ENCODE data around the gene WRAP73.
"Not testable (repeated sequence)": the region's sequence is repeated elsewhere in the genome, so short reads cannot be mapped to it uniquely, and the experiment has no call there.

WRAP73 gene

DNA sequence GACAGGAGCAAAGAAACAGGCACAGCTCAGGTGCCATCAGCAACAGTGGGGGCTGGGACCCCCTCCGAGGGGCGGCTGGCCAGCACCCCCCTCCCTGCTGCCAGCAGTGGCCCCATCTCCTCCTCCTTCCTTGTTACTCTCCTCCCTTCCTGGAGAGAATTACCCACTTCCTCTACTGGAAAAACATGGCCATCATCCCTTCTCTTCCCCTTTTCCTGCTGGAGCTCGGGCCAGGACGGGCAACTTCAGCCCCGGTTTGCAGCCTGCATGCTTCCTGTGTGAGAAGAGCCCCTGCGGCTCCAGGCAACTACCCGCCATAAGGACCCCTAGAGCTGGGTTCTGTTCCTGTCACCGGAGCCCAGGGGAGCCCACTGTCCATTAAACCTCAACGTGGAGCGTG, 56.2 kb downstream of the WRAP73 start:
- no peak for DNase-seq

DNA sequence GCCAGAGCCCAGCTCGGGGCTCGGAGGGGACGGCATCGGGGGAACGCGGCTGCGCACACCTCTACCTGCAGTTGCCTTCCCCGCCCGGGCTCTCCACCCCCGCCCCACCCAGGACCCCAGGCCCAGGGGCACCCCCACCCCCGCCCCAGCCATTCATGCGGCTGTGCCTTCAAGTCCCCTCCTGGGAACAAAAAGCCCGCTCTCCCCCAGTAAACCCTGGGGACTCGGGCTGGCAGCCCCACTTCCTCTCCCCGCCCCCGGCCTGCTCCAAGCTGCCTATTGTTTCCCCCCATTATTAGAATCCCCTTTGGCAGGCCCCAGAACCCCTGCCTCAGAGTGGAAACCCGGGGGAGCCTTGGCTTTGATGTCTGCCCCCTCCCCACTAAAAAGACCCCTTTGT, 56.6 kb downstream of the WRAP73 start:
- no peak for DNase-seq

DNA sequence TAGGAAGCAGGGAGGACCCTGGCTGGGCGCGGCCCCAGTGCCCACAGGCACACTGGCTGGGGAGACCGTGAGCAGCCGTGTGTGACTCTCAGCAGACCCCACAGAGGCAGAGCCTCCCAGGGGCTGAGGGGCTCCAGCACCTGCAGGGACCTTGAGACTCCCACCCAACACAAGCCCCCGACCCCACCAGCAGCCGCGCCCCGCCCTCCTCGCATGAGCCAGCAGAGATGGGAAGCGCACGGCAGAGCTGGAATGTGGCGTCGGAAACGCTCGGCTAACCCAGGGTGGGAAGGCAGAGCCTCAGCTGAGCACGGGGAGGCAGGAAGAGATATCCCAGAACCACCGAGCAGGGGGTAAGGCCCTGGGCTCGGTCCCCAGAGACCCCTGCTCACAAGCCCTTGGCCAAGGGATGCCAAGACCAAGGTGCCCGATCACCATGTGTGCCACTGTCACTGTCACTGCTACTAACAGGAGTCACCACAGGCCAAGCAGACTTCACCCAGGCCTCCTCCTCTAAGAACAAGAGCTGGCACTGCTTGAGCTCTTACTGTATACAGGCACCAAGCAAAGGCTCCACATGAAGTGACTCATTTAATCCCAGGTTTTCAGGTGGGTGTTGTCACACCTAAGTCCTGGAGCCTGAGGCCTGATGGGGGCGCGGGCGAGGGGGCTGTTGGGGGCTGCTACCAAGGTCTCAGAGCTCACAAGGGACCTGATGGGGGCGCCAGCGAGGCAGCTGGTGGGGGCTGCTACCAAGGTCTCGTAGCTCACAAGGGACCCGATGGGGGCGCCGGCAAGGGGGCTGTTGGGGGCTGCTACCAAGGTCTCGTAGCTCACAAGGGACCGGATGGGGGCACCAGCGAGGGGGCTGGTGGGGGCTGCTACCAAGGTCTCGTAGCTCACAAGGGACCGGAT, 58.7 kb downstream of the WRAP73 start:
- DNase-seq, result no peak

DNA sequence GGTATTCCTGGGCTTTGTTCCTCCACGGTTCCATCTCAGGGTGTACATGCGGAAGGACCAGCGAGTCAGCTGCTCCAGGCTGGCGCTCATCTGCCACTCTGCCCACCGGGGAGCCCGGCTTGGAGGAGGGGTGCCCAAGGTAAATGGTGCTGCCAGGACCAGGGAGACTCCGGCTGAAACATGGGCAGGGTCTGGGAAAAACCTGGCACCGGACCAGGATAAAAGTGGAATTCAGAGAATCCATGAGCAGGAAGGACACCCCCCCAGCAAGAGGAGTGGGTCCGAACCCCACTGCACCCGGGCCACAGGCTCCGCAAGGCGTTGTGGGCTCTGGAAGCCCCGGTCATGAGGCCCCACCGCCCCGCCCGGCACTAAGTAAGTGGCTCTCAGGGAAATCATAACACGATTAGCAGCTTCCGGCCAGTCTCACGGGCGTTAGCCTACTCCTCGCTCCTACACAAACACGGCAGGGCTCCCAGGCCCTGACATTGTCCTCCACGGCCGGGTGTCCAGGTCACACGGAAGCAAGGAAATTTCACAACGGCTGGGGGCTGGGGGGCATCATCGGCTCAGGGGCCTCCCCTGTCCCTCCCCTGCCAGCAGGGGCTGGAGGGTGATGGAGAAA, 59.7 kb downstream of the WRAP73 start:
- no peak for DNase-seq

DNA sequence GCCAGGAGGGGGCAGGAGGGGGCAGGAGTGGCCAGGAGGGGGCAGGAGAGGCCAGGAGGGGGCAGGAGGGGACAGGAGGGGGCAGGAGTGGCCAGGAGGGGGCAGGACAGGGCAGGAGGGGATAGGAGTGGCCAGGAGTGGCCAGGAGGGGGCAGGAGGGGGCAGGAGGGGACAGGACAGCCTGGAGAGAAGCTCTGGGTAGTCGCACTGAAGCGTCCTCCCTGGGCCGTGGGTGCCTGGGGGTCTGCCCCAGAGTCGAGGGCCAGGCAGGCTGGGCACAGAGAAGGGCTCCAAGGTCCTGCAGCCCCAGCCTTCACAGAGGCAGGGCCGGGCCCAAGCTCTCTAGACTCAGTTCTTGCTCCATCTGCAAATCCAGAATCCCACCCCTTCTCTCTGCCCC, 61.5 kb downstream of the WRAP73 start:
- no peak for DNase-seq

DNA sequence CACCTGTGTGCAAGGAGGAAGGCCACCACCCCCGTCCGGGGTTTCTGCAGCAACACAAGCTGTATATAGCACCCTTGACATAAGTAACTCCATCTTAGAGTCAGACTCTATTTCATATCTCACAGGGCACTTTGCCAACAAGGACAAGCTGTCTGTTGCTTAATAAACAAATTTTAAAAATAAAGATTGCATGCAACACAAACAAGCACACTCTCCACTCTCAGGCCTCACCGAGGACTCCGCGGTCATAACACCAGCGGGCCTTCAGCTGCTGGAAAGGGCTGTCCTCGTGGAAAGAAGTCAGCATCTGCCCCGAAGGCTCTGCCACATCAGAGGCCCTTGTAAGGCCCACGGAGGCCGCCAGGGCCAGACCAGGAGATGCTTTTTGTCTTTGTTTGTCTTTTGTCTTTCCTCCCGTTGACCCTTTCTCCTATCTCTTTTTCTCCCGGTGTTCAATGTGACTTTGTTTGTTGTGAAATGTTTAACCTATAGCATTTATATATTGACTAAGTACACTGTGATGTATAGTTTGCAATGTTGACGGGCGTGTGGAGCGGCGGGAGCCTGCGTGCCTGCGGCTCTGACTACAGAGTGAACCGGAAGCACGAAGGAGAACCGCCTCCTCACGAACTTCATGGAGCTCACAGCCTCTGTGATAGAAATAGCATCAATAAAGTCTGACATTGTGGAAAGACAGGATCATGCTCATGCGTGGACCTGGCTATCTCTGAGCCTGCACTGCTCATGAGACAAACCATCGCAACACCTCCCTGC, 62.7 kb downstream of the WRAP73 start:
- no peak for DNase-seq

DNA sequence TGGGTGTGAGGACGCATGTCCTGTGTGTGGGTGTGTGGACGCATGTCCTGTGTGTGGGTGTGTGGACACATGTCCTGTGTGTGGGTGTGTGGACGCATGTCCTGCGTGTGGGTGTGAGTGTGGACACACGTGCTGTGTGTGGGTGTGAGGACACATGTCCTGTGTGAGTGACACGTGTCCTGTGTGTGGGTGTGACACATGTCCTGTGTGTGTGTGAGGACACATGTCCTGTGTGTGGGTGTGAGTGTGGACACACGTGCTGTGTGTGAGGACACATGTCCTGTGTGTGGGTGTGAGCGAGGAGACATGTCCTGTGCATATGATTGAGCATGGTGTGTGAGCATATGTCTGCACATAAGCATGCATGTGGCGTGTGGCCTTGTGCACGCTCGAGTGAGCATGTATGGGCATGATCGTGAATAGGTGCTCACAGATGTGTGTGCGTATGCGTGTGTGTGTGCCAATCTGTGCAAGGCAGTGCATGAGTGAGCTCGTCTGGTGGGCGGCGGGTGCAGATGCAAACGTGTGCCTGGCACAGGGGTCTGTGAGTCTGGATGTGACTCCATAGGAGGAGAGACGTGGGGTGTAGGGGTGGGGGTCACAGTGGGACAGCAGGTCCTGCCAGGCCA, 63.8 kb downstream of the WRAP73 start:
- DNase-seq, result no peak

DNA sequence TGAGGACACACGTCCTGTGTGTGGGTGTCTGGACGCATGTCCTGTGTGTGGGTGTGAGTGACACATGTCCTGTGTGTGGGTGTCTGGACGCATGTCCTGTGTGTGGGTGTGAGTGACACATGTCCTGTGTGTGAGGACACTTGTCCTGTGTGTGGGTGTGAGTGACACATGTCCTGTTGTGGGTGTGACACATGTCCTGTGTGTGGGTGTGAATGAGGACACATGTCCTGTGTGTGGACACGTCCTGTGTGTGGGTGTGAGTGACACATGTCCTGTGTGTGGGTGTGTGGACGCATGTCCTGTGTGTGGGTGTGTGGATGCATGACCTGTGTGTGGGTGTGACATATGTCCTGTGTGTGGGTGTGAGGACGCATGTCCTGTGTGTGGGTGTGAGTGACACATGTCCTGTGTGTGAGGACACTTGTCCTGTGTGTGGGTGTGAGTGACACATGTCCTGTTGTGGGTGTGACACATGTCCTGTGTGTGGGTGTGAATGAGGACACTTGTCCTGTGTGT, 64.5 kb downstream of the WRAP73 start:
- DNase-seq, result not testable (repeated sequence)

DNA sequence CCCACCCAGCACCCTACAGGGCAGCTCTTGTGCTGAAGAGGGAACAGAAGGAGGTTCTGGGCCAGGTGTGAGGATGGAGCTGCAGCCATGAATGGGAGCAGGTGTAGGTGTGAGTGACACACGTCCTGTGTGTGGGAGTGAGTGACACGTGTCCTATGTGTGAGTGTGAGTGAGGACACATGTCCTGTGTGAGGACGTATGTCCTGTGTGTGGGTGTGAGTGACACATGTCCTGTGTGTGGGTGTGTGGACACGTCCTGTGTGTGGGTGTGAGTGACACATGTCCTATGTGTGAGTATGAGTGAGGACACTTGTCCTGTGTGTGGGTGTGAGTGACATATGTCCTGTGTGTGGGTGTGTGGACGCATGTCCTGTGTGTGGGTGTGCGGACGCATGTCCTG, 65.0 kb downstream of the WRAP73 start:
- no peak for DNase-seq

DNA sequence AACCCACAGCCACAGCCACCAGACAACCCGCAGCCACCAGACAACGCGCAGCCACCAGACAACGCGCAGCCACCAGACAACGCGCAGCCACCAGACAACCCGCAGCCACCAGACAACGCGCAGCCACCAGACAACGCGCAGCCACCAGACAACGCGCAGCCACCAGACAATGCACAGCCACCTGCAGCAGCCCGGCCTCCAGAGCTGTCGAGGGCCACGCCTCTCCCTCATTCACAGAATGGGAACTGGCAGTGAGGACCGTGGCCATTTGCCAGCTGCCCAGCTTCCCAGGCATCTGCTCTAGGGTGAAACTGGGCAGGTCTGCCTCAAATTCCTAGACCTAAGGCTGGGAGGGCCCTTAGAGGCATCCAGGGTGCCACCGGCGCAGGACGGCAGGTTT, 66.2 kb downstream of the WRAP73 start:
- not testable (repeated sequence) for DNase-seq

DNA sequence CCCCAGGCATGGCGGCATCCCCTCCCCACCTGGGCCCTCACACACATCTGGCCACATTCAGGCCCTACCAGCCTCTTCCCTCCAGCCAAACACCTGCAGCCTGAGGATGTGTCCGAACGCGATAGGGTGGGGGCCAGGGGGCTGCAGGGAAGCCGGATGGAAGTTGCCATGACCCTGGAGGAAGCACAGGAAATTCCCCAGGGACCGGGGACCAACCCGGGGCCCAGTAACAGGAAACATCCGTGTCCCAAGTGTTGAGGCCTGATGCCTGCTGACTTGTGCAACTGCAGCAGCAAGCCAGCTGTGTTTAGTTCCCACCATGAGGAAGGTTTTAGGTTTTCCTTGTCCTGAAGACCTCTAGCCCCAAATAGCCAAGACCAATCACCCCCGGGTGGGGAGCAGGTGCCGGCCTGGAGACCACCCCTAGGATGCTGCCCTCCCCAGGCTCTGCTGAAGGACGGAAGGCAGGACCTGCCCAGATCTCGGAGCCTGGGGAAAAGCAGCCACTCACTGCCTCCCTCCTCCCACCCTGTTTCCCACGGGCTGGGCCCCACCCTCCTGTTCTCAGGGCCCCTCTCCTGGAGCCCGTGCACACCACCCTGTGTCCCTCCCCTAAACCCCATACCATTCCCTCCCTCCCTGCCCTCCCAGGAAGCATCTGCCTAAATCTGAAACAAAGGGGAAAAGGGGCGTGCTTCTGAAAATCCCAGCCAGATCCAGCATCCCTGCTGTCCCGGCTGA, 68.4 kb downstream of the WRAP73 start:
- DNase-seq, result no peak
